ENCODE data around the gene RAD51AP1.

RAD51AP1 gene

DNA sequence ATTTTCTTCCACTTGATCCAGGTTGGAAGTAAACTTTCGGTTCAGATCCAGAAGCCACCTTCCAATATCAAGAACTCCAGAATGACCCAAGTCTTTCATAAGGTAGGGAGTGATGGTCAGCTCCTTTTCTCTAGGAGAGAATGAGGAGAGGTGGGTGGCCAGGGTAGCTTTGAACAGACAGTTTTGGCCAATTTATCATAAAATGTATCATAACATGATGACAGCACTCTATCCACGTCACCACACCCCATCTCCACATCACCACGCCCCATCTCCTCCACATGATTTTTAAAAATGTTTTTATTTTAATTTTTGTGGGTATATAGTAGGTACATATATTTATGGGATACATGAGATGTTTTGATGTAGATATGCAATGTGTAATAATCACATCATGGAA is 50.2 kb downstream of the RAD51AP1 start:
- Histone ChIP-seq H2BK5ac (ENCODE audit: low read length) (no peak overlapping the region), H3K4me3 (ENCODE audit: low read length) (no peak overlapping the region), H4K5ac (ENCODE audit: low read length) (no peak overlapping the region), H3K9ac (ENCODE audit: low read length) (no peak overlapping the region), H3K4me1 (ENCODE audit: control insufficient read depth, low read depth, low read length) (no peaks in the 10 kb centered on the region), H2BK120ac (ENCODE audit: low read depth, low read length) (no peak overlapping the region), H3K4ac (ENCODE audit: low read depth, low read length) (no peak overlapping the region), H3K23ac (ENCODE audit: low read length) (no peak overlapping the region), H2AK5ac (ENCODE audit: low read length) (no peak overlapping the region), H3K27ac (ENCODE audit: low read depth, low read length) (no peak overlapping the region), H3K79me1 (ENCODE audit: low read length) (no peaks in the 10 kb centered on the region), H2BK15ac (replicated peaks; ENCODE audit: low read depth) (no peak overlapping the region), H3K56ac (ENCODE audit: low read length) (no peak overlapping the region), H3K4me2 (ENCODE audit: low read length) (no peak overlapping the region), H3K36me3 (ENCODE audit: control insufficient read depth, insufficient read depth, low read length) (no peaks in the 10 kb centered on the region), H3K27me3 (ENCODE audit: insufficient read depth, low read length, poor library complexity) (no peaks in the 10 kb centered on the region), H3K18ac (ENCODE audit: low read length) (no peak overlapping the region), H4K8ac (ENCODE audit: low read depth, low read length) (no peak overlapping the region), H3K79me2 (ENCODE audit: control insufficient read depth, insufficient read depth, low read length) (no peaks in the 10 kb centered on the region)
- DNase-seq, result no peak
- WGBS (ENCODE audit: extremely low coverage, insufficient coverage, low lambda C conversion rate), result 100% methylated on average over 2 of the region's 3 CpGs

DNA sequence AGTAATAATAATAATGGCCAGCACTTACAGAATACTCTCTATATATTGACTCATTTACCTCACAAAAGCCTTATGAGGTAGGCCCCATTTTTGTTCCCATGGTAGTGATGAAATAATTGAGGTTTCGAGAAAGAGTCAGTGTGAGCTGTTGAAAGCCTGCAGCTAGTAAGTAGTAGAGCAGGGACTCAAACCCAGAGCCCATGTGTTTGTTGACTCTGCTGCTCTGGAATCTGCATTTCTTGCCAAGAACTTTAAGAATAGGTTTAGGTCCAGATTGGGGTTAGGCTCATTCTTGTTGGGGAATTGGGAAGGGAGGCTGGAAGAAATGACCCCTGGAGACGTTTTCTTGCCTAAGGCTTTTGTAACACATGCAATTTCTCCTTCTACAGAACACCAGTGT is 51.3 kb downstream of the RAD51AP1 start:
- Histone ChIP-seq H3K4me1 (ENCODE audit: control insufficient read depth, low read depth, low read length) (no peaks in the 10 kb centered on the region), H3K4me2 (ENCODE audit: low read length) (no peak overlapping the region), H4K5ac (ENCODE audit: low read length) (no peak overlapping the region), H3K27ac (ENCODE audit: low read depth, low read length) (no peak overlapping the region), H2BK120ac (ENCODE audit: low read depth, low read length) (no peak overlapping the region), H3K18ac (ENCODE audit: low read length) (no peak overlapping the region), H3K9ac (ENCODE audit: low read length) (no peak overlapping the region), H4K8ac (ENCODE audit: low read depth, low read length) (no peak overlapping the region), H2BK15ac (replicated peaks; ENCODE audit: low read depth) (no peak overlapping the region), H3K4me3 (ENCODE audit: low read length) (no peak overlapping the region), H3K23ac (ENCODE audit: low read length) (no peak overlapping the region), H3K56ac (ENCODE audit: low read length) (no peak overlapping the region), H2BK5ac (ENCODE audit: low read length) (no peak overlapping the region), H3K79me2 (ENCODE audit: control insufficient read depth, insufficient read depth, low read length) (no peaks in the 10 kb centered on the region), H3K79me1 (ENCODE audit: low read length) (no peaks in the 10 kb centered on the region), H3K4ac (ENCODE audit: low read depth, low read length) (no peak overlapping the region), H3K27me3 (ENCODE audit: insufficient read depth, low read length, poor library complexity) (no peaks in the 10 kb centered on the region), H2AK5ac (ENCODE audit: low read length) (no peak overlapping the region), H3K36me3 (ENCODE audit: control insufficient read depth, insufficient read depth, low read length) (no peaks in the 10 kb centered on the region)
- WGBS (ENCODE audit: extremely low coverage, insufficient coverage, low lambda C conversion rate), result no CpG with 5 or more reads among the region's 2 CpGs
- no peak for DNase-seq

DNA sequence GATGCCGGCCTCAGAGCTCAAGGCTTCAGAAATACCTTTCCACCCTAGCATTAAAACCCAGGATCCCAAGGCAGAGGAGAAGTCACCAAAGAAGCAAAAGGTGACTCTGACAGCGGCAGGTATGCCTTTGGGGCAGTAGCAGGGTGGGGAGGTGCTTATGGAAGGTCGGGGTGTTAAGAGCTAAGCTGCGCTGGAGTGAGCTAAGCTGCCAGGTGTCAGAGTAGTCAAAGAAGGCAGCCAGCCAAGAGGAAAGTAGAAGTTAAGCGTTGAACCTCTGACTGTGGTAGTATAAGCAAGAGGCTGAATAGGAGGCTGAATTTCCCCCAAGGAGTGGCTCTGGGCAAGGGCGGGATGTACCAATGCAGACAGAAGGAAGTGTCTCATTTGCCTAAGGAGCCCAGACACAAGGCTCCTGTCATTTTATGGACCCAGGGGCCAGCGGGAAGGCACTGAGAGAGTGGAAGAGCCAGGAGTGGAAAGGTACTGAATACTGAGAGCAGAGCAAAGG is 52.5 kb downstream of the RAD51AP1 start:
- WGBS (ENCODE audit: extremely low coverage, insufficient coverage, low lambda C conversion rate), result no CpG with 5 or more reads among the region's 7 CpGs
- Histone ChIP-seq H3K79me1 (ENCODE audit: low read length) (no peaks in the 10 kb centered on the region), H3K4me3 (ENCODE audit: low read length) (no peak overlapping the region), H3K4me2 (ENCODE audit: low read length) (no peak overlapping the region), H3K27ac (ENCODE audit: low read depth, low read length) (no peak overlapping the region), H3K79me2 (ENCODE audit: control insufficient read depth, insufficient read depth, low read length) (no peaks in the 10 kb centered on the region), H3K36me3 (ENCODE audit: control insufficient read depth, insufficient read depth, low read length) (no peaks in the 10 kb centered on the region), H4K5ac (ENCODE audit: low read length) (no peak overlapping the region), H3K23ac (ENCODE audit: low read length) (no peak overlapping the region), H2BK120ac (ENCODE audit: low read depth, low read length) (no peak overlapping the region), H2AK5ac (ENCODE audit: low read length) (no peak overlapping the region), H4K8ac (ENCODE audit: low read depth, low read length) (no peak overlapping the region), H3K4ac (ENCODE audit: low read depth, low read length) (no peak overlapping the region), H3K18ac (ENCODE audit: low read length) (no peak overlapping the region), H3K9ac (ENCODE audit: low read length) (no peak overlapping the region), H3K27me3 (ENCODE audit: insufficient read depth, low read length, poor library complexity) (no peaks in the 10 kb centered on the region), H3K56ac (ENCODE audit: low read length) (no peak overlapping the region), H2BK15ac (replicated peaks; ENCODE audit: low read depth) (no peak overlapping the region), H3K4me1 (ENCODE audit: control insufficient read depth, low read depth, low read length) (no peaks in the 10 kb centered on the region), H2BK5ac (ENCODE audit: low read length) (no peak overlapping the region)
- DNase-seq, result no peak

DNA sequence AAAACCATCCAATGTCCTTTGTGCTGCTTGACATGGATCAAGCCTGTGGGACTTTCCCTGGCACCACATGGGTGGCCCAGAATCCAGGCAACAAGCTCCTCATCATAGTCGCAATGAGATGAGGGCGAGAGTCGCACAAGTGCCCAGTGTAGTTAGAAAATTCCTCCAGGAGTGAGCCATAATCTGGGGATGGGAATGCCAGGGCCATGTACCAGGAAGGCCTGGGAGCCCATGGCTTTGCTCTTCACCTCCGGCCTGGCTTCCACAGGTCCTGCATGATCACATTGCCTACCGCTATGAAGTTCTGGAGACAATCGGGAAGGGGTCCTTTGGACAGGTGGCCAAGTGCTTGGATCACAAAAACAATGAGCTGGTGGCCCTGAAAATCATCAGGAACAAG is 57.2 kb downstream of the RAD51AP1 start:
- H3K18ac ChIP-seq (ENCODE audit: low read length), result no peak overlapping the region
- no peak overlapping the region for H2BK15ac ChIP-seq (replicated peaks; ENCODE audit: low read depth)
- H3K27ac ChIP-seq (ENCODE audit: low read depth, low read length), result no peak overlapping the region
- H4K5ac ChIP-seq (ENCODE audit: low read length), result no peak overlapping the region
- H3K79me2 ChIP-seq (ENCODE audit: control insufficient read depth, insufficient read depth, low read length), result no peaks in the 10 kb centered on the region
- H3K23ac ChIP-seq (ENCODE audit: low read length), result no peak overlapping the region
- WGBS (ENCODE audit: extremely low coverage, insufficient coverage, low lambda C conversion rate), result no CpG with 5 or more reads among the region's 6 CpGs
- H2BK120ac ChIP-seq (ENCODE audit: low read depth, low read length), result no peak overlapping the region
- H3K4me2 ChIP-seq (ENCODE audit: low read length), result no peak overlapping the region
- H4K8ac ChIP-seq (ENCODE audit: low read depth, low read length), result no peak overlapping the region
- DNase-seq, result no peak
- H3K79me1 ChIP-seq (ENCODE audit: low read length), result no peaks in the 10 kb centered on the region
- no peaks in the 10 kb centered on the region for H3K27me3 ChIP-seq (ENCODE audit: insufficient read depth, low read length, poor library complexity)
- no peak overlapping the region for H3K4ac ChIP-seq (ENCODE audit: low read depth, low read length)
- H3K4me1 ChIP-seq (ENCODE audit: control insufficient read depth, low read depth, low read length), result no peaks in the 10 kb centered on the region
- no peak overlapping the region for H3K4me3 ChIP-seq (ENCODE audit: low read length)
- no peak overlapping the region for H3K56ac ChIP-seq (ENCODE audit: low read length)
- no peaks in the 10 kb centered on the region for H3K36me3 ChIP-seq (ENCODE audit: control insufficient read depth, insufficient read depth, low read length)
- no peak overlapping the region for H3K9ac ChIP-seq (ENCODE audit: low read length)
- H2BK5ac ChIP-seq (ENCODE audit: low read length), result no peak overlapping the region
- H2AK5ac ChIP-seq (ENCODE audit: low read length), result no peak overlapping the region

DNA sequence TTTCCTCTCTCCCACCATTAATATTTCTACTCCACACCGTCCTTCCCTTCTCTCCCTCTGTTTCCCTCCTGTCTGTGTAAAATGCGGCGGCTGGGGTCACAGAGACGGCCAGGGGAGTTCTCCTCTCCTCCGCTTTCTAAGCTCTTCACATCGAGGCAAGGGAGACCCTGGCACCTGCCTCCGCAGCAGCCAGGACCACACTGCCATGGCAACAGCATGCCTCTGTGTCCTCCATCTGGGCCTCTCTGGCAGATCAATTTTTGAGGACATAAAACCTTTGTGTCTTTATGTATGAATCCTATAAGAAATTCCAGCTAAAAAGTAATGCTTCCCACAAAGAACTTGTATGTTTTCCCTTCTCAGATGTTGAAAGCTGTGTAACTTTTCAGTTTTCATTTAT is 64.7 kb downstream of the RAD51AP1 start:
- Histone ChIP-seq H3K4me1 (ENCODE audit: control insufficient read depth, low read depth, low read length) (no peaks in the 10 kb centered on the region), H3K27ac (ENCODE audit: low read depth, low read length) (no peak overlapping the region), H3K36me3 (ENCODE audit: control insufficient read depth, insufficient read depth, low read length) (no peaks in the 10 kb centered on the region), H4K8ac (ENCODE audit: low read depth, low read length) (no peak overlapping the region), H2BK15ac (replicated peaks; ENCODE audit: low read depth) (no peak overlapping the region), H2BK120ac (ENCODE audit: low read depth, low read length) (no peak overlapping the region), H3K4me3 (ENCODE audit: low read length) (no peak overlapping the region), H2AK5ac (ENCODE audit: low read length) (no peak overlapping the region), H3K18ac (ENCODE audit: low read length) (no peak overlapping the region), H3K9ac (ENCODE audit: low read length) (no peak overlapping the region), H3K4me2 (ENCODE audit: low read length) (no peak overlapping the region), H3K79me2 (ENCODE audit: control insufficient read depth, insufficient read depth, low read length) (no peaks in the 10 kb centered on the region), H3K23ac (ENCODE audit: low read length) (no peak overlapping the region), H3K79me1 (ENCODE audit: low read length) (no peaks in the 10 kb centered on the region), H3K56ac (ENCODE audit: low read length) (no peak overlapping the region), H2BK5ac (ENCODE audit: low read length) (no peak overlapping the region), H4K5ac (ENCODE audit: low read length) (no peak overlapping the region), H3K4ac (ENCODE audit: low read depth, low read length) (no peak overlapping the region), H3K27me3 (ENCODE audit: insufficient read depth, low read length, poor library complexity) (no peaks in the 10 kb centered on the region)
- WGBS (ENCODE audit: extremely low coverage, insufficient coverage, low lambda C conversion rate), result 100% methylated on average over 1 of the region's 7 CpGs
- DNase-seq, result no peak

DNA sequence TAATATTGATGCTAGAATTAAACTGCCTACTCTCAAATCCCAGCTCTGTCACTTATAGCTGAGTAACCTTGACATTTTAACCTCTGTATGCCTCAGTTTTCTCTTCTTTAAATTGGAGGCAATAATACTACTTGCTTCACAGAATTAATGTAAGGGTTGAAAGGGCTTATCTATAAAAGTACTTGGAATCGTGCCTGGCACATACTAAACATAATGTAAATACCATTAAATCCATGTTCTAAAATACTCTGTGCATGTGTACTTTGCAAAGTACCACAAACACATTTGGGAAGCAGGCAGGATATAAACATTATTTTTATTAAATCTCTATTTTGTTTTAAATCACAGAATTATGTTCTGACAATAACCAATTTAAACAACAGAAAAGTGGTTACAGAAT is 65.3 kb downstream of the RAD51AP1 start:
- H4K5ac ChIP-seq (ENCODE audit: low read length), result no peak overlapping the region
- no peaks in the 10 kb centered on the region for H3K79me2 ChIP-seq (ENCODE audit: control insufficient read depth, insufficient read depth, low read length)
- H3K79me1 ChIP-seq (ENCODE audit: low read length), result no peaks in the 10 kb centered on the region
- no peak overlapping the region for H3K4ac ChIP-seq (ENCODE audit: low read depth, low read length)
- no peak overlapping the region for H2BK15ac ChIP-seq (replicated peaks; ENCODE audit: low read depth)
- H3K4me3 ChIP-seq (ENCODE audit: low read length), result no peak overlapping the region
- no peaks in the 10 kb centered on the region for H3K4me1 ChIP-seq (ENCODE audit: control insufficient read depth, low read depth, low read length)
- no CpG with 5 or more reads among the region's 1 CpG for WGBS (ENCODE audit: extremely low coverage, insufficient coverage, low lambda C conversion rate)
- no peak overlapping the region for H3K4me2 ChIP-seq (ENCODE audit: low read length)
- H3K27me3 ChIP-seq (ENCODE audit: insufficient read depth, low read length, poor library complexity), result no peaks in the 10 kb centered on the region
- no peak overlapping the region for H3K56ac ChIP-seq (ENCODE audit: low read length)
- no peak overlapping the region for H3K27ac ChIP-seq (ENCODE audit: low read depth, low read length)
- H3K18ac ChIP-seq (ENCODE audit: low read length), result no peak overlapping the region
- H3K36me3 ChIP-seq (ENCODE audit: control insufficient read depth, insufficient read depth, low read length), result no peaks in the 10 kb centered on the region
- DNase-seq, result no peak
- H3K23ac ChIP-seq (ENCODE audit: low read length), result no peak overlapping the region
- no peak overlapping the region for H2BK120ac ChIP-seq (ENCODE audit: low read depth, low read length)
- no peak overlapping the region for H3K9ac ChIP-seq (ENCODE audit: low read length)
- no peak overlapping the region for H2BK5ac ChIP-seq (ENCODE audit: low read length)
- no peak overlapping the region for H4K8ac ChIP-seq (ENCODE audit: low read depth, low read length)
- H2AK5ac ChIP-seq (ENCODE audit: low read length), result no peak overlapping the region

Data from mesendoderm (in vitro differentiated cells).